GM23248 (cell line): Measurements from ENCODE around the gene LAMA1.

Source experiments
- EZH2 ChIP-seq: fragments of 200-600 bp; sonication (generic); IDR thresholded peaks from 2 replicates; pipeline ENCODE4 v1.6.1; 2018; ENCODE audit warnings: antibody characterized with exemption, mild to moderate bottlenecking; ENCODE audit not compliant: insufficient read depth, poor library complexity, severe bottlenecking
- EZH2phosphoT487 ChIP-seq: fragments of 200-600 bp; sonication (generic); IDR thresholded peaks from 2 replicates; pipeline ENCODE4 v1.6.1; 2018; ENCODE audit warnings: antibody characterized with exemption, moderate library complexity, mild to moderate bottlenecking, low read depth; ENCODE audit not compliant: insufficient read depth

GRCh38 chr18:6983366-6983765, 134.2 kb downstream of the LAMA1 start:
- no peak for TF ChIP-seq EZH2phosphoT487
- no peak for TF ChIP-seq EZH2
